ENCODE data around the gene COL6A1. TPM values are rescaled to one million over a fixed set of nuclear protein-coding genes. Genes with fewer than 3 reads are reported as not detected.

The COL6A1 gene
- total RNA-seq, 1 experiment from 2014 or later: 87.5 TPM

GRCh38 chr21:46027851-46028493, 46.4 kb downstream of the COL6A1 start:
- Histone ChIP-seq H3K4me3 (replicated peaks in 1 of 2; ENCODE audit: low read depth in 1 of 2, low read length in 2 of 2) (no peak overlapping the region), H3K36me3 (ENCODE audit: control insufficient read depth in 1 of 2, insufficient read depth in 2 of 2, low read length in 2 of 2) (no peaks in the 10 kb centered on the region), H2AFZ (ENCODE audit: low read depth, low read length, poor library complexity, severe bottlenecking) (no peak overlapping the region), H3K27me3 (ENCODE audit: insufficient read depth, low read length) (no peaks in the 10 kb centered on the region), H3K9me2 (ENCODE audit: insufficient read depth) (no peaks in the 10 kb centered on the region), H4K20me1 (ENCODE audit: insufficient read depth) (no peaks in the 10 kb centered on the region), H3K79me2 (ENCODE audit: insufficient read depth, low read length) (no peaks in the 10 kb centered on the region), H3K9me3 (ENCODE audit: control insufficient read depth in 1 of 2, insufficient read depth in 1 of 2, low read depth in 1 of 2, low read length in 2 of 2) (peaks cover 0 to 13% of the 10 kb centered on the region in 2 experiments; a peak in 2 of 4 replicates), H3K9ac (ENCODE audit: low read length) (no peak overlapping the region), H3K27ac (ENCODE audit: low read depth, low read length) (no peak overlapping the region), H3K4me1 (ENCODE audit: control insufficient read depth in 1 of 2, insufficient read depth in 2 of 2, low read length in 2 of 2) (no peaks in the 10 kb centered on the region), H3K4me2 (ENCODE audit: low read length) (no peak overlapping the region)
- ChIA-PET RAD21 (ENCODE audit: low non-redundant PET in 1 of 2, low total read pairs in 2 of 2, uncharacterized antibody in 2 of 2, unreplicated experiment in 2 of 2) (no interaction called here), POLR2A (no interaction called here), CTCF (no interaction called here)
- TF ChIP-seq EZH2phosphoT487 (IDR thresholded peaks at IDR 0.05; ENCODE audit: borderline replicate concordance) (no peak), ELF1 (IDR thresholded peaks at IDR 0.05; ENCODE audit: borderline replicate concordance, low read depth) (no peak), CBX3 (IDR thresholded peaks at IDR 0.05; ENCODE audit: low read depth) (no peak), SIN3A (IDR thresholded peaks at IDR 0.05; ENCODE audit: low read depth) (no peak), POLR2A (IDR thresholded peaks at IDR 0.05; ENCODE audit: borderline replicate concordance, extremely low read depth, insufficient read depth, insufficient read length) (no peak), FOSL1 (IDR thresholded peaks at IDR 0.05; ENCODE audit: low read depth) (no peak), REST (IDR thresholded peaks at IDR 0.05; ENCODE audit: low read depth) (no peak), EGR1 (IDR thresholded peaks at IDR 0.05; ENCODE audit: low read depth) (no peak), ZFX (IDR thresholded peaks at IDR 0.05) (no peak), ZNF274 (IDR thresholded peaks at IDR 0.05; ENCODE audit: low read depth, low read length) (no peak), SP1 (IDR thresholded peaks at IDR 0.05; ENCODE audit: low read depth) (no peak)
- no TSS peak for BruUV-seq (replicated peaks)
- intact Hi-C loops (cut with micrococcal nuclease): no loop called here
- ATAC-seq (no peak), DNase-seq (ENCODE audit: low read depth, low spot score) (no peak)
